GM23338 (cell line): Measurements from ENCODE around the gene IRX1. TPM values are rescaled to one million over a fixed set of nuclear protein-coding genes. Genes with fewer than 3 reads are reported as not detected.

Experiments
- ATAC-seq: fragments of 200-7000 bp; cut with Tn5 transposase; 3 replicates; pipeline ENCODE4 v1.9.1; 2020
- DNase-seq: peaks from one replicate; pipeline ENCODE4 v3.0.0-alpha.2; 2015; ENCODE audit warnings: low spot score
- H2AFZ ChIP-seq: fragments of 200-600 bp; sonication (generic); 2 replicates; pipeline ENCODE4 v1.8.0; 2016; ENCODE audit warnings: antibody characterized with exemption, mild to moderate bottlenecking, moderate library complexity
- H3F3A ChIP-seq: fragments of 200-600 bp; sonication (generic); replicated peaks from 2 replicates; pipeline ENCODE4 v1.8.0; 2017; ENCODE audit warnings: antibody characterized with exemption, mixed run types, low read depth
- H3K27ac ChIP-seq: fragments of 200-600 bp; sonication (generic); 2 replicates; pipeline ENCODE4 v1.6.1; 2016; ENCODE audit warnings: low read depth
- H3K27me3 ChIP-seq: fragments of 200-600 bp; sonication (generic); 2 replicates; pipeline ENCODE4 v1.8.0; 2016; ENCODE audit warnings: mild to moderate bottlenecking, mixed run types, moderate library complexity; ENCODE audit not compliant: insufficient read depth
- H3K36me3 ChIP-seq: fragments of 200-600 bp; sonication (generic); 2 replicates; pipeline ENCODE4 v1.8.0; 2016; ENCODE audit warnings: mild to moderate bottlenecking; ENCODE audit not compliant: insufficient read depth
- H3K4me1 ChIP-seq: fragments of 200-600 bp; sonication (generic); 2 replicates; pipeline ENCODE4 v1.8.0; 2016; ENCODE audit warnings: mild to moderate bottlenecking, moderate library complexity; ENCODE audit not compliant: insufficient read depth
- H3K4me2 ChIP-seq: fragments of 200-600 bp; sonication (generic); 2 replicates; pipeline ENCODE4 v1.7.1; 2017; ENCODE audit warnings: mixed run types
- H3K4me3 ChIP-seq: fragments of 200-600 bp; sonication (generic); 2 replicates; pipeline ENCODE4 v1.6.1; 2016; ENCODE audit warnings: mixed run types
- H3K79me2 ChIP-seq: fragments of 200-600 bp; sonication (generic); replicated peaks from 2 replicates; pipeline ENCODE4 v1.8.0; 2017; ENCODE audit warnings: mild to moderate bottlenecking; ENCODE audit not compliant: insufficient read depth
- H3K9me2 ChIP-seq: fragments of 200-600 bp; sonication (generic); 2 replicates; pipeline ENCODE4 v1.8.0; 2017; ENCODE audit not compliant: insufficient read depth
- H4K20me1 ChIP-seq: fragments of 200-600 bp; sonication (generic); replicated peaks from 2 replicates; pipeline ENCODE4 v1.8.0; 2017; ENCODE audit warnings: mild to moderate bottlenecking; ENCODE audit not compliant: insufficient read depth
- H3K27ac Mint-ChIP-seq: 2 replicates; pipeline ENCODE4 v1.8.0; 2020; ENCODE audit warnings: inconsistent platforms, mild to moderate bottlenecking, moderate library complexity, mixed read lengths
- H3K27me3 Mint-ChIP-seq: 3 replicates; pipeline ENCODE4 v1.8.0; 2022; ENCODE audit warnings: low read depth, mild to moderate bottlenecking, moderate library complexity, mixed read lengths, inconsistent platforms; ENCODE audit not compliant: insufficient read depth, poor library complexity
- H3K36me3 Mint-ChIP-seq: 3 replicates; pipeline ENCODE4 v1.8.0; 2021; ENCODE audit warnings: low read depth, mild to moderate bottlenecking, inconsistent platforms, moderate library complexity, mixed read lengths
- H3K4me1 Mint-ChIP-seq: 3 replicates; pipeline ENCODE4 v1.8.0; 2020; ENCODE audit warnings: mild to moderate bottlenecking, inconsistent platforms, mixed read lengths
- H3K4me3 Mint-ChIP-seq: 3 replicates; pipeline ENCODE4 v1.8.0; 2021; ENCODE audit warnings: moderate library complexity, mild to moderate bottlenecking, inconsistent platforms, mixed read lengths
- H3K9me3 Mint-ChIP-seq: 3 replicates; pipeline ENCODE4 v1.8.0; 2020; ENCODE audit warnings: moderate library complexity, mild to moderate bottlenecking, inconsistent platforms, mixed read lengths
- CREB1 ChIP-seq: fragments of 250-450 bp; sonication (Bioruptor Pico); IDR thresholded peaks from 2 replicates; pipeline ENCODE4 v1.5.0; 2020; ENCODE audit warnings: low read depth, mild to moderate bottlenecking, moderate library complexity
- EZH2phosphoT487 ChIP-seq: fragments of 200-600 bp; sonication (generic); IDR thresholded peaks from one replicate; pipeline ENCODE4 v1.8.1; 2018; ENCODE audit warnings: antibody characterized with exemption; ENCODE audit not compliant: unreplicated experiment
- JUNB ChIP-seq: IDR thresholded peaks from one replicate; pipeline ENCODE4 v1.6.1; 2016; ENCODE audit warnings: antibody characterized with exemption; ENCODE audit not compliant: unreplicated experiment
- NANOG ChIP-seq: IDR thresholded peaks from 2 replicates; pipeline ENCODE4 v1.6.1; 2016; ENCODE audit warnings: antibody characterized with exemption, borderline replicate concordance
- POLR2AphosphoS5 ChIP-seq: IDR thresholded peaks from 2 replicates; pipeline ENCODE4 v1.6.1; 2016; ENCODE audit warnings: antibody characterized with exemption, low read depth
- STAT1 ChIP-seq: IDR thresholded peaks from one replicate; pipeline ENCODE4 v1.6.1; 2016; ENCODE audit warnings: antibody characterized with exemption; ENCODE audit not compliant: unreplicated experiment
- ZNF462 ChIP-seq: fragments of 250-450 bp; sonication (Bioruptor Pico); IDR thresholded peaks from 2 replicates; pipeline ENCODE4 v1.5.0; 2020; ENCODE audit warnings: mild to moderate bottlenecking, moderate library complexity
- polyA plus RNA-seq: library from polyadenylated mRNA; unstranded; fragments of >200 nt; fragmentation: Nextera tagmentation; extraction: Ambion mirVana; gene quantifications from 2 replicates; pipeline ENCODE4 v1.2.1, GENCODE V29; 2016
- total RNA-seq: library from RNA; depleted of rRNA; stranded (reverse); fragments of >200 nt; shearing (Covaris generic); gene quantifications from 2 replicates; pipeline ENCODE4 v1.2.3, GENCODE V29; 2014
- TF ChIP-seq, protein P1 (sequence below): IDR thresholded peaks from 2 replicates; pipeline ENCODE4 v1.6.1; 2016; ENCODE audit warnings: antibody characterized with exemption
- TF ChIP-seq, protein P2 (sequence below): IDR thresholded peaks from one replicate; pipeline ENCODE4 v1.6.1; 2018; ENCODE audit warnings: antibody characterized with exemption; ENCODE audit not compliant: unreplicated experiment

Gene IRX1
- total and polyA plus RNA-seq, 2 experiments from 2014 or later, result 0.11 to 1.8 TPM

DNA sequence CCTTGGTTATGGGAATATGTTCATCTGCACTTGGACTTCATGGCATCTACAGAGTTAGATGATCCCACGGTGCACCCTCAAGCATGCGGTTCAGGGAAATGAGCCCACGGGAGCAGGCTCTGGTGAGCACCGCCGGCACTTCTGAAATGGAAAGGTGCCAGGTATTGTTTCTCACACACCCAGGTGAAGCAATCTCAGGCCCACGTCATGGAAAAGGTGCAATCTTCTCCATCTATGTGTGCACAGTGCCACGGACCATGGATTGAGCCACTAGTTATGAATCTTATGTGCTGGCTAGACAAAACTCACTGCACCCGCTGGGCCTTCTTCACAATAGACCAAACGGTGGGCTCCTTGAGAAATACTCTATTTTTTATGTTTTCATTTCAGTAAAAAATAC, 27.3 kb downstream of the IRX1 start (continued):
- TF ChIP-seq ZNF462 (CRISPR knock-in tag) (no peak), NANOG (no peak)

GRCh38 chr5:3625626-3626025, 30.0 kb downstream of the IRX1 start:
- Histone ChIP-seq H2AFZ (no peak overlapping the region), H3K4me3 (no peak overlapping the region), H3K27ac (no peak overlapping the region), H3K4me1 (no peaks in the 10 kb centered on the region), H3K36me3 (no peaks in the 10 kb centered on the region), H3F3A (no peaks in the 10 kb centered on the region), H3K27me3 (no peaks in the 10 kb centered on the region), H3K79me2 (no peaks in the 10 kb centered on the region), H4K20me1 (no peaks in the 10 kb centered on the region), H3K9me2 (peaks cover 3% of the 10 kb centered on the region; the same call in 1 of the 2 replicates), H3K4me2 (no peak overlapping the region)
- peaks cover 14% of the 10 kb centered on the region for H3K27me3 Mint-ChIP-seq
- ATAC-seq, result no peak
- H3K27ac Mint-ChIP-seq, result no peak overlapping the region
- no peak for DNase-seq
- H3K4me1 Mint-ChIP-seq, result no peaks in the 10 kb centered on the region
- H3K9me3 Mint-ChIP-seq, result peaks cover 23% of the 10 kb centered on the region
- no peak overlapping the region for H3K4me3 Mint-ChIP-seq
- H3K36me3 Mint-ChIP-seq, result peaks cover 7% of the 10 kb centered on the region
- no peak for TF ChIP-seq CREB1
- TF ChIP-seq, protein P1, sequence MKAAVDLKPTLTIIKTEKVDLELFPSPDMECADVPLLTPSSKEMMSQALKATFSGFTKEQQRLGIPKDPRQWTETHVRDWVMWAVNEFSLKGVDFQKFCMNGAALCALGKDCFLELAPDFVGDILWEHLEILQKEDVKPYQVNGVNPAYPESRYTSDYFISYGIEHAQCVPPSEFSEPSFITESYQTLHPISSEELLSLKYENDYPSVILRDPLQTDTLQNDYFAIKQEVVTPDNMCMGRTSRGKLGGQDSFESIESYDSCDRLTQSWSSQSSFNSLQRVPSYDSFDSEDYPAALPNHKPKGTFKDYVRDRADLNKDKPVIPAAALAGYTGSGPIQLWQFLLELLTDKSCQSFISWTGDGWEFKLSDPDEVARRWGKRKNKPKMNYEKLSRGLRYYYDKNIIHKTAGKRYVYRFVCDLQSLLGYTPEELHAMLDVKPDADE, result no peak
- TF ChIP-seq EZH2phosphoT487, result no peak
- TF ChIP-seq STAT1, result no peak
- TF ChIP-seq POLR2AphosphoS5, result no peak
- TF ChIP-seq JUNB, result no peak
- TF ChIP-seq, protein P2, sequence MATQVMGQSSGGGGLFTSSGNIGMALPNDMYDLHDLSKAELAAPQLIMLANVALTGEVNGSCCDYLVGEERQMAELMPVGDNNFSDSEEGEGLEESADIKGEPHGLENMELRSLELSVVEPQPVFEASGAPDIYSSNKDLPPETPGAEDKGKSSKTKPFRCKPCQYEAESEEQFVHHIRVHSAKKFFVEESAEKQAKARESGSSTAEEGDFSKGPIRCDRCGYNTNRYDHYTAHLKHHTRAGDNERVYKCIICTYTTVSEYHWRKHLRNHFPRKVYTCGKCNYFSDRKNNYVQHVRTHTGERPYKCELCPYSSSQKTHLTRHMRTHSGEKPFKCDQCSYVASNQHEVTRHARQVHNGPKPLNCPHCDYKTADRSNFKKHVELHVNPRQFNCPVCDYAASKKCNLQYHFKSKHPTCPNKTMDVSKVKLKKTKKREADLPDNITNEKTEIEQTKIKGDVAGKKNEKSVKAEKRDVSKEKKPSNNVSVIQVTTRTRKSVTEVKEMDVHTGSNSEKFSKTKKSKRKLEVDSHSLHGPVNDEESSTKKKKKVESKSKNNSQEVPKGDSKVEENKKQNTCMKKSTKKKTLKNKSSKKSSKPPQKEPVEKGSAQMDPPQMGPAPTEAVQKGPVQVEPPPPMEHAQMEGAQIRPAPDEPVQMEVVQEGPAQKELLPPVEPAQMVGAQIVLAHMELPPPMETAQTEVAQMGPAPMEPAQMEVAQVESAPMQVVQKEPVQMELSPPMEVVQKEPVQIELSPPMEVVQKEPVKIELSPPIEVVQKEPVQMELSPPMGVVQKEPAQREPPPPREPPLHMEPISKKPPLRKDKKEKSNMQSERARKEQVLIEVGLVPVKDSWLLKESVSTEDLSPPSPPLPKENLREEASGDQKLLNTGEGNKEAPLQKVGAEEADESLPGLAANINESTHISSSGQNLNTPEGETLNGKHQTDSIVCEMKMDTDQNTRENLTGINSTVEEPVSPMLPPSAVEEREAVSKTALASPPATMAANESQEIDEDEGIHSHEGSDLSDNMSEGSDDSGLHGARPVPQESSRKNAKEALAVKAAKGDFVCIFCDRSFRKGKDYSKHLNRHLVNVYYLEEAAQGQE, result no peak
